Measurements from ENCODE around the gene FSIP1. TPM values are rescaled to one million over a fixed set of nuclear protein-coding genes. Genes with fewer than 3 reads are reported as not detected.

Gene FSIP1
- total RNA-seq, 1 donor from 2014 or later = 0.54 TPM

DNA sequence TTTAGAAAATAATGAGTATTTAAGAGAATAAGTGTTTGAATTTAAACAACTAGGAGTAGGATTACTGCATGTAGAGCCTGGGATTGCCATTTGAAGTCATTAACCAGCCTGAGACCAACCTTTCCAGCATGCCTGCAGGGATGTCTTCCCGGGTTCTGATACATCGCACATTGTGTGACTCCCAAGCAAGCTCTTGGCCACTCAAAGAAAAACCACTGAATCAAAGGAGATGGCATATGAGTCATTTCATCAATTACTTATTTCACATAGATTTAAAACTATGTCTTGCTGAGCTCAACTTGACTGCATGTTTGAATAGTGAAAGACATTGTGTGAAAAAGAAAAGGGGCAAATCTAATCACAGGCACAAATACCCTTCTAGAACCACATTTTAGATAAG lies 216.8 kb downstream of the FSIP1 start:
- Mint-ChIP-seq H3K27me3 (ENCODE audit: unreplicated experiment) (no peaks in the 10 kb centered on the region), H3K9me3 (ENCODE audit: unreplicated experiment) (no peaks in the 10 kb centered on the region), H3K36me3 (ENCODE audit: unreplicated experiment) (peaks cover 2% of the 10 kb centered on the region), H3K27ac (ENCODE audit: unreplicated experiment) (no peak overlapping the region), H3K4me1 (ENCODE audit: unreplicated experiment) (peaks cover 2% of the 10 kb centered on the region), H3K4me3 (ENCODE audit: unreplicated experiment) (no peak overlapping the region)
- TF ChIP-seq, protein P1, sequence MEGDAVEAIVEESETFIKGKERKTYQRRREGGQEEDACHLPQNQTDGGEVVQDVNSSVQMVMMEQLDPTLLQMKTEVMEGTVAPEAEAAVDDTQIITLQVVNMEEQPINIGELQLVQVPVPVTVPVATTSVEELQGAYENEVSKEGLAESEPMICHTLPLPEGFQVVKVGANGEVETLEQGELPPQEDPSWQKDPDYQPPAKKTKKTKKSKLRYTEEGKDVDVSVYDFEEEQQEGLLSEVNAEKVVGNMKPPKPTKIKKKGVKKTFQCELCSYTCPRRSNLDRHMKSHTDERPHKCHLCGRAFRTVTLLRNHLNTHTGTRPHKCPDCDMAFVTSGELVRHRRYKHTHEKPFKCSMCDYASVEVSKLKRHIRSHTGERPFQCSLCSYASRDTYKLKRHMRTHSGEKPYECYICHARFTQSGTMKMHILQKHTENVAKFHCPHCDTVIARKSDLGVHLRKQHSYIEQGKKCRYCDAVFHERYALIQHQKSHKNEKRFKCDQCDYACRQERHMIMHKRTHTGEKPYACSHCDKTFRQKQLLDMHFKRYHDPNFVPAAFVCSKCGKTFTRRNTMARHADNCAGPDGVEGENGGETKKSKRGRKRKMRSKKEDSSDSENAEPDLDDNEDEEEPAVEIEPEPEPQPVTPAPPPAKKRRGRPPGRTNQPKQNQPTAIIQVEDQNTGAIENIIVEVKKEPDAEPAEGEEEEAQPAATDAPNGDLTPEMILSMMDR (IDR thresholded peaks at IDR 0.05) = no peak
- no peak for DNase-seq (ENCODE audit: extremely low spot score, unreplicated experiment)

DNA sequence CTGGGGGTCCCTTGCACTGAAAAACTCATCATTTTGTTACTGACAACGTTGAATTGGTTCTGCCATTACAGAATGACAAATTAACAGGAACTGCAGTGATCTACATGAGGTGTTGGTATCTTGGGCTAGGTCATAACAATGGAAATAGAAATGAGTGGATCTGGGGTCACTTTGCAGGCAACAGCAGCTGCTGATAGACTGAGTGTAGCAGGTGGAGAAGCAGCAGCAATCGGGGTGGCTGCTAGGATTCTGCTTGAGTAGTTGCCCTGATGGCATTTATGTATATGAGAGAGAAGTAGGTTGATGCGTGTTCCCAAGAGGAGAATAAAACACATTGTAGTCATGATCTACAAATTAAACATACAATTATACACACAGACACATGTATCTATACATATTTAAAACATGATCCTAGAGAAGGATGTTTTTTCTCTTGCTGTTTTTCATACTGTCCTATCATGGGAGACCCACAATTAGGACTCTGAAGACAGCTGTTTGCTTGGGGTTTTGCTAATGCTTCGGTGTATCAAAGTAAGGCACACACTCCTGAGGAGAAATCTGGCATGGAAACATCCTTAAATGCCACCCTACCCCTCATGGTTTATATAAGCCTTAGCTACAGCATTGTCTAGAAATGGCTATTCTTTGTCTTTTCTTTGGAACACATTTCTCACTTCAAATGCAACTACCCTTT lies 217.5 kb downstream of the FSIP1 start:
- Mint-ChIP-seq H3K36me3 (ENCODE audit: unreplicated experiment) (peaks cover 2% of the 10 kb centered on the region), H3K27me3 (ENCODE audit: unreplicated experiment) (no peaks in the 10 kb centered on the region), H3K9me3 (ENCODE audit: unreplicated experiment) (no peaks in the 10 kb centered on the region), H3K4me3 (ENCODE audit: unreplicated experiment) (no peak overlapping the region), H3K4me1 (ENCODE audit: unreplicated experiment) (peaks cover 2% of the 10 kb centered on the region), H3K27ac (ENCODE audit: unreplicated experiment) (no peak overlapping the region)
- no peak for DNase-seq (ENCODE audit: extremely low spot score, unreplicated experiment)
- TF ChIP-seq, protein P1 (IDR thresholded peaks at IDR 0.05) = no peak

DNA sequence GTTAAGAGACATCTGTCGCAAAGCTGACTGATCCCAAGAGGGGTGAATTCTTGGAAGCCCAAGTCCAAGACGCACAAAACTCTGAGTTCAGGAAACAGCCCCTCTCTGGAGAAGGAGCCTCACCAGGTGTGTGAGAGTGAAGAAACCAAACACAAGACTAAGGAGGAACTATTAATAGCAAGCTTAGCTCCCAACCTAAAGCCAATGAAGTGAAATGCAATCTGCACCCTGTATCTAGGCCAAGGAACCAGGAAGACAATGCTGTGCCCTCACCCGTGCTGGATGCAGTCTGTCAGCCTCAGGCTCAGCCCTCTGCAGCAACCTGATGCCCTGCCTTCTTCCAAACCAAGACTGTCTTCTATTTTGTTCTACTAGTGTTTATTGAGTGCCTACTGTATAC lies 224.2 kb downstream of the FSIP1 start:
- no peak overlapping the region for H3K27ac Mint-ChIP-seq (ENCODE audit: unreplicated experiment)
- no peak for DNase-seq (ENCODE audit: extremely low spot score, unreplicated experiment)
- no peaks in the 10 kb centered on the region for H3K4me1 Mint-ChIP-seq (ENCODE audit: unreplicated experiment)
- no peak overlapping the region for H3K4me3 Mint-ChIP-seq (ENCODE audit: unreplicated experiment)
- TF ChIP-seq, protein P1 (IDR thresholded peaks at IDR 0.05) = no peak
- H3K9me3 Mint-ChIP-seq (ENCODE audit: unreplicated experiment) = no peaks in the 10 kb centered on the region
- H3K36me3 Mint-ChIP-seq (ENCODE audit: unreplicated experiment) = no peaks in the 10 kb centered on the region
- H3K27me3 Mint-ChIP-seq (ENCODE audit: unreplicated experiment) = no peaks in the 10 kb centered on the region

DNA sequence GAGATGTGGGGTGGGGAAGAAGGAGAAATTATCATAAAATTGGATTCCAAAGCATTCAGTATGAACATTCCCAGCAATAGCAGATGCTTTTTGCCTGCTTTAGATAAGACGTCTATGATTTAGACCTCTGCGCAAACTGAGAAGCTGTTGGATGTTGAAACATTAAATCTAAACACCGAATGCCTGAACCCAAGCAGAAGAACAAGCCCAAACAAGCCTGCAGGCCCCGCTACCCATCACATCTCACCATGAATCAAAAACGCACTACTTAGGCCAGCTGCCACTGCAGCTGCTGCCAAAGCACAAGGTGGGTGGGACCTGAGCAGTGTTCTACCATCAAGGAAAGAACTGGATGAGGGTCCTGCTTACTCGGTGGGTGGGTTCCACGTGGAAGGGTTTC lies 226.2 kb downstream of the FSIP1 start:
- Mint-ChIP-seq H3K36me3 (ENCODE audit: unreplicated experiment) (no peaks in the 10 kb centered on the region), H3K4me3 (ENCODE audit: unreplicated experiment) (no peak overlapping the region), H3K27ac (ENCODE audit: unreplicated experiment) (no peak overlapping the region), H3K9me3 (ENCODE audit: unreplicated experiment) (no peaks in the 10 kb centered on the region), H3K27me3 (ENCODE audit: unreplicated experiment) (no peaks in the 10 kb centered on the region), H3K4me1 (ENCODE audit: unreplicated experiment) (no peaks in the 10 kb centered on the region)
- DNase-seq (ENCODE audit: extremely low spot score, unreplicated experiment) = no peak
- TF ChIP-seq, protein P1 (IDR thresholded peaks at IDR 0.05) = no peak

DNA sequence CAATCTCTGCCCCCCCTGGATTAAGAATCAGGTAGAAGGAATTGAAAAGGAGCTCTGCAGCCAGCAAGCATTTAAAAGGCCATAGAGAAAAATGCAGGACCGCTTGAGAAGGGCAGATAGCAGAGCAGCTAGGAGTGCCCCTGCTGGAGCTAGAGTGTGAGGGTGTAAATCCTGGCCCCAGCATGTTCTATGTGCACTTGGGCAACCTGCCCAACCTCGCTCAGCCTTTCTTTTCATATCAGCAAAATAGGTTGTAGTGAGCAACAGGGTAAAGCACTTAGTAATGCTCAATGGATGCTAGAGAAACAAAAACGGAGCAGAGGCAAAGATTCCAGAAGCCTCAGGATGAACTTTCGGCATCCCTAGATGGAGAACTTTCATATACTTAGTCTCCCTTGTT lies 226.8 kb downstream of the FSIP1 start:
- Mint-ChIP-seq H3K27me3 (ENCODE audit: unreplicated experiment) (no peaks in the 10 kb centered on the region), H3K4me1 (ENCODE audit: unreplicated experiment) (no peaks in the 10 kb centered on the region), H3K9me3 (ENCODE audit: unreplicated experiment) (no peaks in the 10 kb centered on the region), H3K27ac (ENCODE audit: unreplicated experiment) (no peak overlapping the region), H3K36me3 (ENCODE audit: unreplicated experiment) (no peaks in the 10 kb centered on the region), H3K4me3 (ENCODE audit: unreplicated experiment) (no peak overlapping the region)
- no peak for DNase-seq (ENCODE audit: extremely low spot score, unreplicated experiment)
- TF ChIP-seq, protein P1 (IDR thresholded peaks at IDR 0.05) = no peak

Measured in osteocyte (in vitro differentiated cells).